ENCODE measurements around the gene SCAMP1.
A peak's percentile ranks its signal among the peaks of the same experiment; 100 is the strongest.
"Not testable (repeated sequence)": the region's sequence is repeated elsewhere in the genome, so short reads cannot be mapped to it uniquely, and the experiment has no call there.

Gene SCAMP1

GRCh38 chr5:78354066-78354670 lies 6.2 kb upstream of the SCAMP1 start:
- Histone ChIP-seq H3K4me3 (no peak overlapping the region), H3K27ac (no peak overlapping the region), H3K9me3 (ENCODE audit: low read depth, low read length) (no peaks in the 10 kb centered on the region), H3K9ac (ENCODE audit: insufficient read length) (no peak overlapping the region), H3K36me3 (ENCODE audit: insufficient read depth, low read length) (no peaks in the 10 kb centered on the region)
- no peak for DNase-seq (ENCODE audit: low read depth, low spot score)
- TF ChIP-seq FOXP2 (optimal IDR thresholded peaks at IDR 0.05; ENCODE audit: control extremely low read depth, extremely low read length, insufficient read depth) (no peak), POLR2AphosphoS5 (IDR thresholded peaks at IDR 0.05; ENCODE audit: borderline replicate concordance, low read depth, low read length) (no peak), EZH2 (IDR thresholded peaks at IDR 0.05) (no peak)

DNA sequence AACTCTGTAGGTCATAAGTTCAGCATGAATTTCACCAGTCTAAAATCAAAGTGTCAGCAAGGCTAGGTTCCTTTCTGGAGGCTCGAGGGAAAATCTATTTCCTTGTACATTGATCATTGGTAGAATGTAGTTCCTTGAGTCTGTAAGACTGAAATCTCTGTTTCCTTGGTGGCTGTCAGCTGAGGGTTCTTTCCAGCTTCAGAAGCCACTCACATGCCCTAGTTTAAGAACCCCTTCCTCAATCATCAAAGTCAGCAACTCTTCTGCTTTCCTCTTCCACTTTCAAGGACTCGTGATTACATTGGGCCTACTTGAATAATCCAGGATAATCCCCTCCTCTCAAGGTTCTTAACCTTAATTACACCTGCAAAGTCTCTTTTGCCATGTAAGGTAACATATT lies 4.9 kb upstream of the SCAMP1 start:
- no peak for DNase-seq (ENCODE audit: low read depth, low spot score)
- TF ChIP-seq POLR2AphosphoS5 (IDR thresholded peaks at IDR 0.05; ENCODE audit: borderline replicate concordance, low read depth, low read length) (no peak), FOXP2 (optimal IDR thresholded peaks at IDR 0.05; ENCODE audit: control extremely low read depth, extremely low read length, insufficient read depth) (no peak), EZH2 (IDR thresholded peaks at IDR 0.05) (no peak)
- no peak overlapping the region for H3K27ac ChIP-seq
- no peak overlapping the region for H3K4me3 ChIP-seq
- H3K9me3 ChIP-seq (ENCODE audit: low read depth, low read length) = no peaks in the 10 kb centered on the region
- no peaks in the 10 kb centered on the region for H3K36me3 ChIP-seq (ENCODE audit: insufficient read depth, low read length)
- no peak overlapping the region for H3K9ac ChIP-seq (ENCODE audit: insufficient read length)

DNA sequence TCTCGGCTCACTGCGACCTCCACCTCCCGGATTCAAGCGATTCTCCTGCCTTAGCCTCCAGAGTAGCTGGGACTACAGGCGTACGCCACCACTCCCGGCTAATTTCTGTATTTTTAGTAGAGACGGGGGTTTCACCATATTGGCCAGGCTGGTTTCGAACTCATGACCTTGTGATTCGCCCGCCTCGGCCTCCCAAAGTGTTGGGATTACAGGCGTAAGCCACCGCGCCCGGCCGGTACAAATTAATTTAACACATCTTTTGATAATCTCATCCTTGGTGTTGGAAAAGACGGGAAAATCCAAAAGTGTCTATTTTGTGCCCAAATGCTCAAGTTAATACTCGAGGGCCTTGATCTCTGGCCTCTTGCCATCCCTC lies 974 bp upstream of the SCAMP1 start:
- H3K9me3 ChIP-seq (ENCODE audit: low read depth, low read length); H3K36me3 ChIP-seq (ENCODE audit: insufficient read depth, low read length); H3K27ac ChIP-seq; DNase-seq (ENCODE audit: low read depth, low spot score): not testable (repeated sequence)
- H3K4me3 ChIP-seq = peak overlapping the region; percentile 88
- peak overlapping the region; percentile 84 for H3K9ac ChIP-seq (ENCODE audit: insufficient read length)

GRCh38 chr5:78360674-78360923 lies 182 bp downstream of the SCAMP1 start:
- Histone ChIP-seq H3K36me3 (ENCODE audit: insufficient read depth, low read length) (no peaks in the 10 kb centered on the region), H3K27ac (no peak overlapping the region), H3K4me3 (peak overlapping the region; percentile 88), H3K9ac (ENCODE audit: insufficient read length) (peak overlapping the region; percentile 75), H3K9me3 (ENCODE audit: low read depth, low read length) (no peaks in the 10 kb centered on the region)
- no peak for DNase-seq (ENCODE audit: low read depth, low spot score)
- TF ChIP-seq POLR2AphosphoS5 (IDR thresholded peaks at IDR 0.05; ENCODE audit: borderline replicate concordance, low read depth, low read length) (no peak), EZH2 (IDR thresholded peaks at IDR 0.05) (no peak), FOXP2 (optimal IDR thresholded peaks at IDR 0.05; ENCODE audit: control extremely low read depth, extremely low read length, insufficient read depth) (no peak)

DNA sequence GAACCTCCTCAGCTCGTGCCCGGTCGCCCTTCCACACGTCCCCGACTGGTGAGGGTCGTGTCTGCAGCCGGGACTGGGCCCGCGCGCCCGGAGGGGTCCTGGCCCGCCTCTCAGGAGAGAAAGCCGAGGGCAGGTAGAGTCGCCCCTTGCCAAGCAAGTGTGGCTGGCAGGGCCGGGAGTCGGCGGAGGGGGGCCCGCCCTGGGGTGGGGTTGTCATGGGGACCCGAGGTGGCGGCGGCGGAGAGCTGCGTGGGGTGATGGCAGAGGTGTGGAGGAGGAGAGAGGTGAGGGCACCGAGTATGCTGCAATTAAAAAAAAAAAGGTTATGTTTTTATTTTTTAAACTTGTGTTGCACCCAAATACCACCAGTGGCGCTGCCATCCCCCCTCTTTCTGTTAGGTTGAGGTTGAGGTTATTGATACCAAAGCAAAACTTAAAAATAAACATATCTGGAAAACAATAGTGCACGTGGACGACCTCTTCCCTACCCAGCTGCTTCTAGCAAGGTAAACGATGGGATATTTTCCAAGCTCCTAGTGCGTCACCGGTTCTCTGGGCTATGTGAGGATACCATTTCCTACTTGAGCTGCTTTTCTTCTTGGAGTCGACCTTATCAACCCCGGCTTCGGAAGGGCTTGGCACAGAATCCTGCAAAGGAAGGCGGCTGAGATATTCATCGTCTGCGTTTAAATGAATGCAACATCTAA lies 660 bp downstream of the SCAMP1 start:
- no peaks in the 10 kb centered on the region for H3K36me3 ChIP-seq (ENCODE audit: insufficient read depth, low read length)
- H3K4me3 ChIP-seq = peak overlapping the region; percentile 88
- peak; percentile 10 for DNase-seq (ENCODE audit: low read depth, low spot score)
- TF ChIP-seq EZH2 (IDR thresholded peaks at IDR 0.05) = no peak
- TF ChIP-seq FOXP2 (optimal IDR thresholded peaks at IDR 0.05; ENCODE audit: control extremely low read depth, extremely low read length, insufficient read depth) = no peak
- TF ChIP-seq POLR2AphosphoS5 (IDR thresholded peaks at IDR 0.05; ENCODE audit: borderline replicate concordance, low read depth, low read length) = no peak
- no peak overlapping the region for H3K27ac ChIP-seq
- H3K9me3 ChIP-seq (ENCODE audit: low read depth, low read length) = no peaks in the 10 kb centered on the region
- peak overlapping the region; percentile 75 for H3K9ac ChIP-seq (ENCODE audit: insufficient read length)

GRCh38 chr5:78361631-78361993 lies 1.2 kb downstream of the SCAMP1 start:
- Histone ChIP-seq H3K4me3 (peak overlapping the region; percentile 88), H3K9ac (ENCODE audit: insufficient read length) (peak overlapping the region; percentile 75), H3K27ac (no peak overlapping the region), H3K9me3 (ENCODE audit: low read depth, low read length) (no peaks in the 10 kb centered on the region), H3K36me3 (ENCODE audit: insufficient read depth, low read length) (no peaks in the 10 kb centered on the region)
- no peak for DNase-seq (ENCODE audit: low read depth, low spot score)
- TF ChIP-seq EZH2 (IDR thresholded peaks at IDR 0.05) (no peak), FOXP2 (optimal IDR thresholded peaks at IDR 0.05; ENCODE audit: control extremely low read depth, extremely low read length, insufficient read depth) (no peak), POLR2AphosphoS5 (IDR thresholded peaks at IDR 0.05; ENCODE audit: borderline replicate concordance, low read depth, low read length) (no peak)

DNA sequence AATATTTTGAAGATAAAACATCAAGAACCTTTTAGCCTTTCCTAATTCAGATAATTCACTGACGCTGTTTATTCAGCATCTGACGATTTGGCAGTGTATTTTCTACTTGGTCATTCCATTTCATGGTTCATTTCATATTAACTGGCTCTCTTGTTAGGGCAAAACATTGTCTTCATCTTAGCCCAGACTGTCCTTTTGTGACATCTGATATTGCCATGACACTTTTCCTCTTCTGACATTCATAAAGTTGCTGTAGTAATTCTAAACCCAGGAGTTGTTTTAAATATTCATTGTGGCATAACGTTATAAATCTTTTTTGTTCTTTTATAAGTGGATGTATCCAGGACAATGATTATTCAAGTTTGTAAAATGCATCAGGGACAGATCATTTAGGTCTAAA lies 1.8 kb downstream of the SCAMP1 start:
- Histone ChIP-seq H3K36me3 (ENCODE audit: insufficient read depth, low read length) (no peaks in the 10 kb centered on the region), H3K9me3 (ENCODE audit: low read depth, low read length) (no peaks in the 10 kb centered on the region), H3K27ac (no peak overlapping the region), H3K9ac (ENCODE audit: insufficient read length) (peak overlapping the region; percentile 75), H3K4me3 (peak overlapping the region; percentile 88)
- no peak for DNase-seq (ENCODE audit: low read depth, low spot score)
- TF ChIP-seq EZH2 (IDR thresholded peaks at IDR 0.05) (no peak), FOXP2 (optimal IDR thresholded peaks at IDR 0.05; ENCODE audit: control extremely low read depth, extremely low read length, insufficient read depth) (no peak), POLR2AphosphoS5 (IDR thresholded peaks at IDR 0.05; ENCODE audit: borderline replicate concordance, low read depth, low read length) (no peak)

- Histone ChIP-seq H3K27ac (no peak overlapping the region), H3K36me3 (ENCODE audit: insufficient read depth, low read length) (no peaks in the 10 kb centered on the region), H3K4me3 (no peak overlapping the region), H3K9ac (ENCODE audit: insufficient read length) (no peak overlapping the region), H3K9me3 (ENCODE audit: low read depth, low read length) (no peaks in the 10 kb centered on the region)
- no peak for DNase-seq (ENCODE audit: low read depth, low spot score)
- no peak for TF ChIP-seq FOXP2 (optimal IDR thresholded peaks at IDR 0.05; ENCODE audit: control extremely low read depth, extremely low read length, insufficient read depth)
- TF ChIP-seq POLR2AphosphoS5 (IDR thresholded peaks at IDR 0.05; ENCODE audit: borderline replicate concordance, low read depth, low read length) = no peak
- no peak for TF ChIP-seq EZH2 (IDR thresholded peaks at IDR 0.05)
Observed at GRCh38 chr5:78364005-78364404, 3.6 kb downstream of the SCAMP1 start.
